HepG2 (cell line): ENCODE data around the gene AGMO. TPM values are rescaled to one million over a fixed set of nuclear protein-coding genes. Genes with fewer than 3 reads are reported as not detected.

ENCODE experiments used
- ATAC-seq: fragments of 200-7000 bp; cut with Tn5 transposase; 3 replicates; pipeline ENCODE4 v1.9.1; 2020; ENCODE audit warnings: mild to moderate bottlenecking, moderate library complexity
- BruUV-seq: library from RNA; stranded (reverse); fragments of 400-500 nt; replicated peaks from 2 replicates; lab custom pipeline; 2021; lab: Mats Ljungman, UMichigan
- CTCF ChIA-PET: fragments of 300-600 bp; formaldehyde crosslinking; extraction: SDS; loops from one replicate; lab custom pipeline; 2021; ENCODE audit warnings: low total read pairs, inconsistent platforms, low intra/inter-chr PET ratio; lab: Yijun Ruan, JAX
- POLR2A ChIA-PET: fragments of 350-600 bp; sonication (Branson Sonifier 250); formaldehyde crosslinking; loops from one replicate; lab custom pipeline; 2020; ENCODE audit warnings: antibody characterized with exemption, inconsistent platforms; lab: Yijun Ruan, JAX
- DNase-seq: peaks from one replicate; pipeline ENCODE4 v3.0.0-alpha.2; 2015; ENCODE audit warnings: low spot score
- FAIRE-seq: peaks from 3 replicates; lab custom pipeline; 2011; peaks lifted over from hg19 to GRCh38; lab: Jason Lieb, UNC
- H2AFZ ChIP-seq: one replicate; pipeline ENCODE4 v1.6.1; 2011; ENCODE audit warnings: low read length, inconsistent platforms
- H3K27ac ChIP-seq: fragments of 300-600 bp; 3 replicates; pipeline ENCODE4 v1.8.0; 2011; ENCODE audit warnings: mixed run types, mild to moderate bottlenecking, mixed read lengths, low read length, inconsistent platforms; ENCODE audit not compliant: insufficient read depth; ENCODE audit errors: extremely low read length
- H3K27me3 ChIP-seq, 2 experiments: fragments of 200-600 bp in 1 of 2; 2 replicates in 1 of 2; 3 replicates in 1 of 2; pipeline versions ENCODE4 v1.6.0 to v1.8.0; 2011; ENCODE audit warnings: low read length in 2 of 2, mild to moderate bottlenecking in 2 of 2, moderate library complexity in 2 of 2, inconsistent platforms in 1 of 2; ENCODE audit not compliant: insufficient read depth in 2 of 2, control insufficient read depth in 1 of 2
- H3K36me3 ChIP-seq, 2 experiments: fragments of 200-600 bp in 1 of 2; replicated peaks in 1 of 2; 2 replicates in 1 of 2; 3 replicates in 1 of 2; pipeline versions ENCODE4 v1.5.1 to v1.8.0; 2011; ENCODE audit warnings: low read length in 2 of 2, inconsistent platforms in 1 of 2; ENCODE audit not compliant: insufficient read depth in 2 of 2, control insufficient read depth in 1 of 2
- H3K4me1 ChIP-seq: 2 replicates; pipeline ENCODE4 v1.5.1; 2012; ENCODE audit warnings: low read length, inconsistent platforms; ENCODE audit not compliant: insufficient read depth
- H3K4me2 ChIP-seq: 2 replicates; pipeline ENCODE4 v1.6.0; 2011; ENCODE audit warnings: low read depth, low read length, inconsistent platforms
- H3K4me3 ChIP-seq, 3 experiments: fragments of 200-600 bp in 1 of 3; sonication (generic), shearing (Covaris generic) in 1 of 3; replicated peaks in 1 of 3; 2 replicates each; pipeline ENCODE4 v1.5.1; 2011 to 2016; ENCODE audit warnings: low read length in 3 of 3, inconsistent platforms in 2 of 3, low read depth in 2 of 3, mild to moderate bottlenecking in 2 of 3, control low read depth in 1 of 3, mixed read lengths in 1 of 3; ENCODE audit not compliant: insufficient read depth in 1 of 3
- H3K79me2 ChIP-seq: one replicate; pipeline ENCODE4 v1.6.1; 2011; ENCODE audit warnings: low read length, inconsistent platforms; ENCODE audit not compliant: insufficient read depth
- H3K9ac ChIP-seq: 2 replicates; pipeline ENCODE4 v1.6.0; 2011; ENCODE audit warnings: mild to moderate bottlenecking, low read depth, low read length, inconsistent platforms; ENCODE audit not compliant: insufficient read depth
- H3K9me3 ChIP-seq: 2 replicates; pipeline ENCODE4 v1.5.1; 2012; ENCODE audit warnings: mild to moderate bottlenecking, low read length
- H4K20me1 ChIP-seq: 2 replicates; pipeline ENCODE4 v1.6.0; 2011; ENCODE audit warnings: inconsistent platforms, mild to moderate bottlenecking, low read length, moderate library complexity; ENCODE audit not compliant: insufficient read depth
- AKAP8 ChIP-seq: sonication (generic); formaldehyde crosslinking; IDR thresholded peaks from 2 replicates; pipeline ENCODE4 v1.5.1; 2020; ENCODE audit warnings: mild to moderate bottlenecking, missing genetic modification reagents
- ARNTL ChIP-seq: sonication (generic); formaldehyde crosslinking; IDR thresholded peaks from 2 replicates; pipeline ENCODE4 v1.4.0; 2020; ENCODE audit warnings: mild to moderate bottlenecking, missing genetic modification reagents
- HNF4A ChIP-seq: sonication (generic); formaldehyde crosslinking; IDR thresholded peaks from 2 replicates; pipeline ENCODE4 v1.4.0; 2020; ENCODE audit warnings: missing genetic modification reagents
- REPIN1 ChIP-seq: sonication (generic); formaldehyde crosslinking; IDR thresholded peaks from 2 replicates; pipeline ENCODE4 v1.8.0; 2022; ENCODE audit warnings: missing genetic modification reagents, low read depth, mild to moderate bottlenecking, borderline replicate concordance
- SNAPC2 ChIP-seq: sonication (generic); formaldehyde crosslinking; IDR thresholded peaks from 2 replicates; pipeline ENCODE4 v1.8.1; 2022; ENCODE audit warnings: mild to moderate bottlenecking, missing genetic modification reagents
- ZNF232 ChIP-seq: sonication (generic); formaldehyde crosslinking; IDR thresholded peaks from 2 replicates; pipeline ENCODE4 v1.4.0; 2020; ENCODE audit warnings: missing genetic modification reagents, borderline replicate concordance
- ZNF253 ChIP-seq: sonication (generic); formaldehyde crosslinking; IDR thresholded peaks from 2 replicates; pipeline ENCODE4 v1.8.0; 2022; ENCODE audit warnings: mild to moderate bottlenecking, missing genetic modification reagents, borderline replicate concordance
- WGBS: methylation state at CpG from one replicate; pipeline ENCODE4 v1.1.6; 2017; ENCODE audit warnings: low lambda C conversion rate; 5-methylcytosine and 5-hydroxymethylcytosine counted together
- in situ Hi-C: cut with HindIII; loops from 2 replicates; pipeline ENCODE4 v1.10.0; 2017; ENCODE audit warnings: low pct_unique_long_range_greater_than_20kb; ENCODE audit not compliant: extremely low pct_ligation_motif_present
- intact Hi-C: fragments of 100-400 bp; cut with micrococcal nuclease; formaldehyde crosslinking; loops from one replicate; pipeline ENCODE4 v1.10.0; 2022; ENCODE audit not compliant: unreplicated experiment
- polyA plus RNA-seq, 8 experiments: library from polyadenylated mRNA; depleted of rRNA in 3 of 8; stranded (reverse) in 7 of 8; unstranded in 1 of 8; fragments of >200 nt; fragmentation: Illumina TruSeq in 4 of 8; extraction: Trizol in 4 of 8; gene quantifications; 2 replicates each; pipeline versions ENCODE4 v1.2.1 to v1.2.3, GENCODE V29; 2011 to 2016; ENCODE audit warnings: low read depth in 4 of 8, missing spikeins in 1 of 8, mixed read lengths in 1 of 8; ENCODE audit not compliant: insufficient read depth in 1 of 8
- total RNA-seq, 5 experiments: library from RNA; depleted of rRNA; stranded (reverse); fragments of >200 nt; fragmentation: Illumina TruSeq; extraction: Trizol; gene quantifications; 2 replicates each; pipeline ENCODE4 v1.2.3, GENCODE V29; 2016; ENCODE audit warnings: low read depth in 1 of 5
- TF ChIP-seq, protein P1 (sequence below): sonication (generic); formaldehyde crosslinking; conservative IDR thresholded peaks from 2 replicates; pipeline ENCODE4 v1.4.0; 2020; ENCODE audit warnings: missing genetic modification reagents
- TF ChIP-seq, protein P2 (sequence below): sonication (generic); formaldehyde crosslinking; IDR thresholded peaks from 2 replicates; pipeline ENCODE4 v1.4.0; 2020; ENCODE audit warnings: mild to moderate bottlenecking, missing genetic modification reagents
- TF ChIP-seq, protein P3 (sequence below): sonication (generic); formaldehyde crosslinking; IDR thresholded peaks from 2 replicates; pipeline ENCODE4 v1.4.0; 2020; ENCODE audit warnings: missing genetic modification reagents

Gene AGMO
- total and polyA plus RNA-seq, 2 of the 13 experiments (the other 11 are each of a cell fraction or from before 2014, with no cell fraction given): 0.22 to 0.50 TPM

DNA sequence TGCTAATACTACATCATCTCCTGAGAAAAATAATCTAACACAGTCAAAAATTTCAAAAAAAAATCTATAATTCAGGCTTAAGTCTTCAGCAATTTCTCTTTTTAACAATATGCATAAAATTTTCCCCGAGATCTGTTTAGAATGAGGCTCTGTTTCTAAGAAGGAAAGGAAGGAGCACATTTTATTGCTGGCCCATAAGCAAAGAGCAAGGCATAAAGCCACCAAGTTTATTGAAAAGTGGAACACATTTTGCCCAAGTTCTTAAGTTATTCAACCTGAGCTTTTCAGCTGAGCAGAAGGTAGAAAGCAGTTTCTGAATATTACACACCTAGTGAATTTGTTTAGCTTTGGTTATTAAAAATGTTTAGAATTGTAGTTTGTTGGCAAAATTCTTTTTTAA is 73.9 kb downstream of the AGMO start:
- in situ Hi-C loops: no loop called here
- POLR2A ChIA-PET: no interaction called here

More for the DNA sequence above, 73.9 kb downstream of the AGMO start:
- BruUV-seq: no TSS peak
- no peaks in the 10 kb centered on the region for H3K79me2 ChIP-seq
- H3K4me1 ChIP-seq: no peaks in the 10 kb centered on the region
- no peak overlapping the region for H2AFZ ChIP-seq
- no peak overlapping the region for H3K27ac ChIP-seq
- intact Hi-C loops: no loop called here
- CTCF ChIA-PET: no interaction called here
- ATAC-seq (no peak), DNase-seq (no peak), FAIRE-seq (no peak)
- TF ChIP-seq AKAP8 (CRISPR knock-in tag) (no peak), ARNTL (CRISPR knock-in tag) (no peak), ZNF232 (CRISPR knock-in tag) (no peak), REPIN1 (CRISPR knock-in tag) (no peak), HNF4A (CRISPR knock-in tag) (no peak), ZNF253 (CRISPR knock-in tag) (no peak), SNAPC2 (no peak)
- TF ChIP-seq, protein P1, sequence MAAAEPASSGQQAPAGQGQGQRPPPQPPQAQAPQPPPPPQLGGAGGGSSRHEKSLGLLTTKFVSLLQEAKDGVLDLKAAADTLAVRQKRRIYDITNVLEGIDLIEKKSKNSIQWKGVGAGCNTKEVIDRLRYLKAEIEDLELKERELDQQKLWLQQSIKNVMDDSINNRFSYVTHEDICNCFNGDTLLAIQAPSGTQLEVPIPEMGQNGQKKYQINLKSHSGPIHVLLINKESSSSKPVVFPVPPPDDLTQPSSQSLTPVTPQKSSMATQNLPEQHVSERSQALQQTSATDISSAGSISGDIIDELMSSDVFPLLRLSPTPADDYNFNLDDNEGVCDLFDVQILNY (CRISPR knock-in tag): no peak
- TF ChIP-seq, protein P2, sequence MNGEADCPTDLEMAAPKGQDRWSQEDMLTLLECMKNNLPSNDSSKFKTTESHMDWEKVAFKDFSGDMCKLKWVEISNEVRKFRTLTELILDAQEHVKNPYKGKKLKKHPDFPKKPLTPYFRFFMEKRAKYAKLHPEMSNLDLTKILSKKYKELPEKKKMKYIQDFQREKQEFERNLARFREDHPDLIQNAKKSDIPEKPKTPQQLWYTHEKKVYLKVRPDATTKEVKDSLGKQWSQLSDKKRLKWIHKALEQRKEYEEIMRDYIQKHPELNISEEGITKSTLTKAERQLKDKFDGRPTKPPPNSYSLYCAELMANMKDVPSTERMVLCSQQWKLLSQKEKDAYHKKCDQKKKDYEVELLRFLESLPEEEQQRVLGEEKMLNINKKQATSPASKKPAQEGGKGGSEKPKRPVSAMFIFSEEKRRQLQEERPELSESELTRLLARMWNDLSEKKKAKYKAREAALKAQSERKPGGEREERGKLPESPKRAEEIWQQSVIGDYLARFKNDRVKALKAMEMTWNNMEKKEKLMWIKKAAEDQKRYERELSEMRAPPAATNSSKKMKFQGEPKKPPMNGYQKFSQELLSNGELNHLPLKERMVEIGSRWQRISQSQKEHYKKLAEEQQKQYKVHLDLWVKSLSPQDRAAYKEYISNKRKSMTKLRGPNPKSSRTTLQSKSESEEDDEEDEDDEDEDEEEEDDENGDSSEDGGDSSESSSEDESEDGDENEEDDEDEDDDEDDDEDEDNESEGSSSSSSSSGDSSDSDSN (CRISPR knock-in tag): no peak
- TF ChIP-seq, protein P3, sequence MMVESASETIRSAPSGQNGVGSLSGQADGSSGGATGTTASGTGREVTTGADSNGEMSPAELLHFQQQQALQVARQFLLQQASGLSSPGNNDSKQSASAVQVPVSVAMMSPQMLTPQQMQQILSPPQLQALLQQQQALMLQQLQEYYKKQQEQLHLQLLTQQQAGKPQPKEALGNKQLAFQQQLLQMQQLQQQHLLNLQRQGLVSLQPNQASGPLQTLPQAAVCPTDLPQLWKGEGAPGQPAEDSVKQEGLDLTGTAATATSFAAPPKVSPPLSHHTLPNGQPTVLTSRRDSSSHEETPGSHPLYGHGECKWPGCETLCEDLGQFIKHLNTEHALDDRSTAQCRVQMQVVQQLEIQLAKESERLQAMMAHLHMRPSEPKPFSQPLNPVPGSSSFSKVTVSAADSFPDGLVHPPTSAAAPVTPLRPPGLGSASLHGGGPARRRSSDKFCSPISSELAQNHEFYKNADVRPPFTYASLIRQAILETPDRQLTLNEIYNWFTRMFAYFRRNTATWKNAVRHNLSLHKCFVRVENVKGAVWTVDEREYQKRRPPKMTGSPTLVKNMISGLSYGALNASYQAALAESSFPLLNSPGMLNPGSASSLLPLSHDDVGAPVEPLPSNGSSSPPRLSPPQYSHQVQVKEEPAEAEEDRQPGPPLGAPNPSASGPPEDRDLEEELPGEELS: no peak
- peaks cover 62% of the 10 kb centered on the region for H3K9me3 ChIP-seq
- H3K4me3 ChIP-seq: no peak overlapping the region
- no peaks in the 10 kb centered on the region for H4K20me1 ChIP-seq
- 22% methylated on average over 1 of the region's 1 CpG for WGBS
- no peak overlapping the region for H3K9ac ChIP-seq
- no peaks in the 10 kb centered on the region for H3K36me3 ChIP-seq
- no peak overlapping the region for H3K4me2 ChIP-seq
- H3K27me3 ChIP-seq: no peaks in the 10 kb centered on the region
